CD14-positive monocyte (primary cell): Measurements from ENCODE around the gene PDGFA. TPM values are rescaled to one million over a fixed set of nuclear protein-coding genes. Genes with fewer than 3 reads are reported as not detected.

Experiments
- DNase-seq, 3 donors: peaks; one replicate each; pipeline ENCODE4 v3.0.0-alpha.2; 2011 to 2022
- H2AFZ ChIP-seq: 2 replicates; pipeline ENCODE4 v1.6.0; 2012; ENCODE audit warnings: mild to moderate bottlenecking, low read depth, low read length, inconsistent platforms; ENCODE audit not compliant: insufficient read depth, poor library complexity, severe bottlenecking
- H3K27ac ChIP-seq, 2 donors: 1 replicate in 1 of 2; 2 replicates in 1 of 2; pipeline ENCODE4 v1.5.1; 2012 to 2013; ENCODE audit warnings: low read length in 2 of 2, control low read depth in 1 of 2, inconsistent platforms in 1 of 2, low read depth in 1 of 2, mild to moderate bottlenecking in 1 of 2
- H3K27me3 ChIP-seq, 2 donors: one replicate each; pipeline versions ENCODE4 v1.6.0 to v1.6.1; 2011 to 2013; ENCODE audit warnings: low read length in 2 of 2; ENCODE audit not compliant: control insufficient read depth in 2 of 2, insufficient read depth in 2 of 2
- H3K36me3 ChIP-seq, 2 donors: replicated peaks in 1 of 2; 1 replicate in 1 of 2; 2 replicates in 1 of 2; pipeline versions ENCODE4 v1.5.1 to v1.6.1; 2012 to 2013; ENCODE audit warnings: low read length in 2 of 2, control low read depth in 1 of 2, inconsistent platforms in 1 of 2, mild to moderate bottlenecking in 1 of 2; ENCODE audit not compliant: insufficient read depth in 2 of 2, control insufficient read depth in 1 of 2
- H3K4me1 ChIP-seq, 2 donors: 1 replicate in 1 of 2; 2 replicates in 1 of 2; pipeline versions ENCODE4 v1.5.1 to v1.6.1; 2012 to 2013; ENCODE audit warnings: low read length in 2 of 2, control low read depth in 1 of 2, inconsistent platforms in 1 of 2, mild to moderate bottlenecking in 1 of 2, moderate library complexity in 1 of 2; ENCODE audit not compliant: insufficient read depth in 2 of 2, control insufficient read depth in 1 of 2
- H3K4me2 ChIP-seq: replicated peaks from 2 replicates; pipeline ENCODE3; 2012; ENCODE audit warnings: low read length, moderate library complexity, mild to moderate bottlenecking; ENCODE audit not compliant: poor library complexity, severe bottlenecking; ENCODE audit errors: extremely low read depth
- H3K4me3 ChIP-seq, 3 experiments: fragments of 200-600 bp in 1 of 3; sonication (generic) in 1 of 3; replicated peaks in 1 of 3; 1 replicate in 2 of 3; 2 replicates in 1 of 3; pipeline ENCODE4 v1.5.1; 2011 to 2013; ENCODE audit warnings: low read length in 3 of 3, mild to moderate bottlenecking in 3 of 3, control low read depth in 2 of 3, low read depth in 2 of 3, inconsistent platforms in 1 of 3, moderate library complexity in 1 of 3
- H3K79me2 ChIP-seq: 2 replicates; pipeline ENCODE4 v1.6.0; 2012; ENCODE audit warnings: mild to moderate bottlenecking, control low read depth, inconsistent platforms, low read length, moderate library complexity; ENCODE audit not compliant: insufficient read depth
- H3K9ac ChIP-seq: 2 replicates; pipeline ENCODE4 v1.6.0; 2017; ENCODE audit warnings: low read length, mild to moderate bottlenecking; ENCODE audit not compliant: insufficient read depth, poor library complexity, severe bottlenecking
- H3K9me3 ChIP-seq, 2 donors: replicated peaks in 1 of 2; 1 replicate in 1 of 2; 2 replicates in 1 of 2; pipeline versions ENCODE4 v1.5.1 to v1.6.1; 2012 to 2013; ENCODE audit warnings: low read length in 2 of 2, control low read depth in 1 of 2; ENCODE audit not compliant: control insufficient read depth in 1 of 2, insufficient read depth in 1 of 2
- H4K20me1 ChIP-seq: 2 replicates; pipeline ENCODE4 v1.6.0; 2012; ENCODE audit warnings: mild to moderate bottlenecking, low read length, control low read depth, moderate library complexity; ENCODE audit not compliant: insufficient read depth
- H3K27ac Mint-ChIP-seq, 7 donors: one replicate each; pipeline ENCODE4 v1.8.0; 2020; ENCODE audit warnings: mild to moderate bottlenecking in 7 of 7, mixed read lengths in 7 of 7, moderate library complexity in 6 of 7, inconsistent platforms in 2 of 7
- H3K27me3 Mint-ChIP-seq, 3 donors: one replicate each; pipeline ENCODE4 v1.8.0; 2021 to 2022; ENCODE audit warnings: low read depth in 3 of 3, mild to moderate bottlenecking in 3 of 3, mixed read lengths in 3 of 3, moderate library complexity in 3 of 3, inconsistent platforms in 1 of 3
- H3K36me3 Mint-ChIP-seq, 2 donors: one replicate each; pipeline ENCODE4 v1.8.0; 2020; ENCODE audit warnings: mixed read lengths in 2 of 2, inconsistent platforms in 1 of 2, mild to moderate bottlenecking in 1 of 2
- H3K4me1 Mint-ChIP-seq: one replicate; pipeline ENCODE4 v1.8.0; 2020; ENCODE audit warnings: mild to moderate bottlenecking, mixed read lengths
- H3K4me3 Mint-ChIP-seq, 2 donors: one replicate each; pipeline ENCODE4 v1.8.0; 2020; ENCODE audit warnings: mild to moderate bottlenecking in 2 of 2, mixed read lengths in 2 of 2, moderate library complexity in 1 of 2
- H3K9me3 Mint-ChIP-seq, 7 donors: one replicate each; pipeline ENCODE4 v1.8.0; 2020 to 2022; ENCODE audit warnings: mixed read lengths in 7 of 7, mild to moderate bottlenecking in 6 of 7, moderate library complexity in 6 of 7, inconsistent platforms in 2 of 7
- CTCF ChIP-seq: fragments of 200-600 bp; IDR thresholded peaks from one replicate; pipeline ENCODE4 v1.8.0; 2022; ENCODE audit warnings: antibody characterized with exemption, mild to moderate bottlenecking
- WGBS: methylation state at CpG from one replicate; pipeline ENCODE4 v1.1.5; 2013; ENCODE audit warnings: missing lambda C conversion rate; ENCODE audit not compliant: insufficient coverage; 5-methylcytosine and 5-hydroxymethylcytosine counted together
- intact Hi-C, 2 donors: fragments of 100-400 bp; cut with micrococcal nuclease; formaldehyde crosslinking; loops; one replicate each; pipeline versions ENCODE4 v1.15.0 to v1.15.1; 2023
- polyA minus RNA-seq: library from RNA; depleted of rRNA, polyadenylated mRNA; stranded (reverse); fragments of >200 nt; gene quantifications from 2 replicates; pipeline ENCODE4 v1.2.3, GENCODE V29; 2012
- polyA plus RNA-seq, 3 donors: library from polyadenylated mRNA; depleted of rRNA in 1 of 3; unstranded in 2 of 3; stranded (reverse) in 1 of 3; fragments of 300-500 nt in 2 of 3; fragments of >200 nt in 1 of 3; fragmentation: Illumina TruSeq in 2 of 3; gene quantifications; 1 replicate in 2 of 3; 2 replicates in 1 of 3; pipeline ENCODE4 v1.2.3, GENCODE V29; 2012 to 2021
- total RNA-seq, 12 experiments: library from RNA in 1 of 12; stranded (reverse) in 1 of 12; fragments of 120-200 nt in 1 of 12; gene quantifications; one replicate each; pipeline ENCODE4 v1.2.4 and lab custom pipeline; 2013 to 2026; ENCODE audit warnings: mixed read lengths in 6 of 12, inconsistent platforms in 1 of 12

Gene PDGFA
- 0.29 TPM for total RNA-seq (2013)
- polyA plus RNA-seq (under 1 TPM in 1 of 3 donors, not detected in 2; 0.29 TPM), polyA minus RNA-seq (0.14 and 0.24 TPM in 2 replicates), total RNA-seq (lab: John Stamatoyannopoulos, UW) (0.58 to 3.1 (median 1.2) reads per million in 11 experiments)

DNA sequence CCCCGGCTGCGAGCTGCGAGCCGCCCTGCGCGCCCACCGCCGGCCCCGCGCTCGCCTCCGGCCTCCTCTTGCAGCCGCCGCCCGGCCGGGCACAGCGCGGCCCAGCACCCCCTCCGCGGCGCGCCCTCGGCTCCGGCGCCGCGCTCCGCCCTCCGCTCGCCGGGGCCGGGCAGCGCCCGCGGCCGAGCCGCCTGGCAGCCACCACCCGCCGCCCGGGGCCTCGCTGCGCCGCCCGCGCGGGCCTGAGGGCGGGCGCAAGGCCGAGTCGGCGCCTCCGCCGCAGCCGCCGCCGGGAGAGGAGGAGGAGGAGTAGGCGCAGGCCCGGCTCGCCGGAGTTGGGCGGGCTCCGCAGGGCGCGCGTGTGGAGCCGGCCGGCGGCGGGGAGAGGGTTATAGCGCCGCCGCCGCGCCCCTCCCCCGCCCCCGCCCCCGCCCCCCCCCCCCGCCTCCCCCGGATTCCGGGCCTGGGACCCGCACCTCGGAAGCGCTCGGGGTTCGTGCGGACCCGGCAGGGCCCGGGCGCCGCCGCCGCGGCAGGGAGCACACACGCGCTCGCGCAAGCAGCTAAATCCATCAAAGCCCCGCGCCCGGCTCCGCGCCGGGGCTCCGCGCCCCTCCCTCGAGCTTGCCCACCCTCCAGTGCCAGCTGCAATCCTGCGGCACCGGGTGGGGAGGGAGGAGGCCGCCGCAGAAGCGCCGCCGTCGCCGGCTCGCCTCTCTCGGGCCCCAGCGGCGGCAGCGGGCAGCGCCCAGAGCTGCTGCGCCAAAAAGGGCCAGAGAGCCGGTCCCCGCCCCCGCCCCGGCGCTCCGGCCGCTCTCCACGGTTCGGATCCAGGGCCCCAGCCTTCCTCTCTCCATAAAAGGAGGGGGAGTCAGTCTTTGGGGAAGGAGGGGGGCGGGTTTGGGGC is at the start of gene PDGFA:
Gene PDGFA (minus strand): TSS at position 363 of the 907 bp plus-strand sequence. CDS start 845 bp downstream, outside the sequence.
- DNase-seq: no peak
- Histone ChIP-seq H3K4me3 (peak within 1 kb of the TSS in 1 of 3 experiments; percentile 42), H3K9me3 (peaks cover 0 to 12% of the 10 kb centered on the region in 2 donors), H3K9ac (no peak within 1 kb of the TSS), H3K36me3 (no peaks in the 10 kb centered on the region), H4K20me1 (no peaks in the 10 kb centered on the region), H3K27ac (no peak within 1 kb of the TSS), H2AFZ (no peak within 1 kb of the TSS), H3K79me2 (no peaks in the 10 kb centered on the region), H3K27me3 (peaks cover 36 to 85% of the 10 kb centered on the region in 2 donors), H3K4me2 (peak within 1 kb of the TSS; percentile 49), H3K4me1 (peaks cover 6 to 17% of the 10 kb centered on the region in 2 donors)
- no peak for TF ChIP-seq CTCF
- peaks cover 10% of the 10 kb centered on the region for H3K4me1 Mint-ChIP-seq
- peaks cover 67 to 87% (median 75%) of the 10 kb centered on the region in 3 donors for H3K27me3 Mint-ChIP-seq
- intact Hi-C loops: no loop called here
- H3K27ac Mint-ChIP-seq: no peak within 1 kb of the TSS
- H3K9me3 Mint-ChIP-seq: peaks cover 0 to 16% (median 0%) of the 10 kb centered on the region in 7 donors
- under 1% methylated on average over 91 of the region's 132 CpGs for WGBS
- H3K4me3 Mint-ChIP-seq: peak within 1 kb of the TSS; percentile 53 to 86
- no peaks in the 10 kb centered on the region for H3K36me3 Mint-ChIP-seq

GRCh38 chr7:568031-568951 is 48.6 kb upstream of the PDGFA start:
- Mint-ChIP-seq H3K4me3 (no peak overlapping the region), H3K27me3 (peaks cover 0 to 2% (median under 1%) of the 10 kb centered on the region in 3 donors), H3K4me1 (no peaks in the 10 kb centered on the region), H3K27ac (no peak overlapping the region), H3K9me3 (peaks cover 0 to under 1% (median 0%) of the 10 kb centered on the region in 7 donors), H3K36me3 (no peaks in the 10 kb centered on the region)
- WGBS: 97% methylated on average over 23 of the region's 33 CpGs
- DNase-seq: no peak
- intact Hi-C loops: no loop called here
- no peak overlapping the region for H3K4me3 ChIP-seq
- no peaks in the 10 kb centered on the region for H3K4me1 ChIP-seq
- no peaks in the 10 kb centered on the region for H4K20me1 ChIP-seq
- H3K79me2 ChIP-seq: no peaks in the 10 kb centered on the region
- H3K27ac ChIP-seq: no peak overlapping the region
- H3K36me3 ChIP-seq: no peaks in the 10 kb centered on the region
- no peak for TF ChIP-seq CTCF
- H3K9ac ChIP-seq: no peak overlapping the region
- no peak overlapping the region for H3K4me2 ChIP-seq
- H3K27me3 ChIP-seq: no peaks in the 10 kb centered on the region
- H2AFZ ChIP-seq: no peak overlapping the region
- no peaks in the 10 kb centered on the region for H3K9me3 ChIP-seq
